Natural killer cell treated with Interleukin-12 subunit alpha and Interleukin-12 subunit beta and Interleukin-15 and Interleukin-18, amount 100 ng/mL, for 72 hours (primary cell): ENCODE measurements around the gene SOX9. TPM values are rescaled to one million over a fixed set of nuclear protein-coding genes. Genes with fewer than 3 reads are reported as not detected.
"Not testable (repeated sequence)": the region's sequence is repeated elsewhere in the genome, so short reads cannot be mapped to it uniquely, and the experiment has no call there.

ENCODE experiments used
- ATAC-seq, 2 donors: fragments of 150-1000 bp; cut with Tn5 transposase in 1 of 2; sonication (Bioruptor Pico), chemical (Tn5 transposase) in 1 of 2; 2 replicates each; pipeline ENCODE4 v1.10.0; 2021
- DNase-seq: peaks from one replicate; pipeline ENCODE4 v3.0.0; 2022; ENCODE audit warnings: low spot score
- H3K27ac Mint-ChIP-seq, 2 donors: 1 replicate in 1 of 2; 2 replicates in 1 of 2; pipeline ENCODE4 v1.8.0; 2022; ENCODE audit warnings: mixed read lengths in 2 of 2, mild to moderate bottlenecking in 1 of 2, moderate library complexity in 1 of 2
- H3K27me3 Mint-ChIP-seq, 2 donors: 1 replicate in 1 of 2; 2 replicates in 1 of 2; pipeline ENCODE4 v1.8.0; 2022; ENCODE audit warnings: mixed read lengths in 2 of 2
- H3K36me3 Mint-ChIP-seq: one replicate; pipeline ENCODE4 v1.8.0; 2022; ENCODE audit warnings: mixed read lengths
- H3K4me1 Mint-ChIP-seq, 2 donors: 1 replicate in 1 of 2; 2 replicates in 1 of 2; pipeline ENCODE4 v1.8.0; 2022; ENCODE audit warnings: low read depth in 2 of 2, mixed read lengths in 2 of 2, mild to moderate bottlenecking in 1 of 2
- H3K4me3 Mint-ChIP-seq: one replicate; pipeline ENCODE4 v1.8.0; 2022; ENCODE audit warnings: mixed read lengths
- H3K9me3 Mint-ChIP-seq: 2 replicates; pipeline ENCODE4 v1.8.0; 2022; ENCODE audit warnings: mixed read lengths
- total RNA-seq, 2 donors: library from RNA; stranded (reverse); gene quantifications; one replicate each; pipeline ENCODE4 v1.2.3, GENCODE V29; 2022

Gene SOX9
- total RNA-seq, 2 donors from 2014 or later = not detected

DNA sequence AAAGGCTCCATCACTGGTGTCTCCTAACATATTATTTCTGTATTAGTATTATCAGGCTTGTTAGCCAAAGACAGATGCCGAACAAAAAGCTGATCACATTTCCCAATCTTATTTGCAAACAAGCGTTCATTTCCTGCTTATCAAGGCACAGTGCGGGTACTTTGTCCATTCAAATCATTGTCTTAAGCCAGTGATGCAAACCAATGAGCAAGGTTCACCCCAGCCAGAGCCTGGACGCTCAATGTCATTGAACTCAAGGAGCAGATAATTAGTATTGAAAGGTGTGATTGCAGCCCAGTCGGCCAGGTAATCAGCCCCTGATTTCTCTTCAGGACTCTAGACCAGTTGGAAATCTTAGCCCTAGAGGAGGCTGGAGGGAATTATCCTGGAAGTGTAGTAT lies 20.4 kb upstream of the SOX9 start:
- Mint-ChIP-seq H3K9me3 (peaks cover 9% of the 10 kb centered on the region), H3K4me1 (no peaks in the 10 kb centered on the region), H3K27ac (no peak overlapping the region), H3K4me3 (no peak overlapping the region), H3K36me3 (no peaks in the 10 kb centered on the region), H3K27me3 (no peaks in the 10 kb centered on the region)
- DNase-seq (no peak), ATAC-seq (no peak)

DNA sequence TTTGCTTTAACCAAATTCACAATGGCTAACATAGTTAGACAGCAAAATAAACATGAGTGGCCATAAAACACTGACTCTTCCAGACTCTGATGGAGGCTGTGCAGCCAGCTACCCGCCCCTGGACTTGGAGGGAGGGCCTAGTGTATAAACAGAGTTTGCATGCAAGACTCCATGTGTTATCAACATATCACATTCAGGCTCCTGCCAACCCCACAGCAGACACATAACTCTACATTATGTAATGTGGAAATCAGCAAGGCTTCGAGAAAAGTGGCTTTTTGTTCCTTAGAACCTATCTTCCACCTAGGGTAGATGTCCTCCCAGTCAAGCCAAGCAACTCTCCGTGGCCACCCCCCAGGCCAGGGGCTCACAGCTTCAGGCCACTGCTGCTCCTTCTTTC lies 19.3 kb upstream of the SOX9 start:
- no peak for DNase-seq
- Mint-ChIP-seq H3K27me3 (peaks cover 0 to 2% of the 10 kb centered on the region in 2 donors), H3K4me1 (no peaks in the 10 kb centered on the region), H3K9me3 (peaks cover 12% of the 10 kb centered on the region), H3K4me3 (no peak overlapping the region), H3K27ac (no peak overlapping the region), H3K36me3 (no peaks in the 10 kb centered on the region)
- no peak for ATAC-seq

DNA sequence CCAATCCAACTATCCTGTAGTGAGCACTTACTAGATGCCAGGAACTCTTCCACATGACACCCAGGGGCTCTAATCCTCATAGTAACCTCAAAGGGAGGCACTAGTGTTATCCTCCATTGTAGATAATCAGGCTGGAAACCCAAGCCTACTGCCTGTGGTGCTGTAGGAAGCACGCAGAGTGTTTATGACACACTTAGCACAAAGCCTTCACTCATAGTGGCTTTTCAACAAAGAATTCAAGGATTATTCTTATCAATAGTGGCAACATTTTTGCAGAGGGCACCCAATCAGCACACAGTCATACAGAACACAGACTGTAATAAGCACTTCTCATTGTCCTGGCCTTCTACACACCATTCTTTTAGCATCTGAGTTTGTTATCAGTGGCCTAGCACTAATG lies 18.5 kb upstream of the SOX9 start:
- peaks cover 8% of the 10 kb centered on the region for H3K9me3 Mint-ChIP-seq
- H3K27me3 Mint-ChIP-seq = peaks cover 0 to 2% of the 10 kb centered on the region in 2 donors
- H3K27ac Mint-ChIP-seq = no peak overlapping the region
- no peaks in the 10 kb centered on the region for H3K36me3 Mint-ChIP-seq
- no peaks in the 10 kb centered on the region for H3K4me1 Mint-ChIP-seq
- DNase-seq (no peak), ATAC-seq (no peak)
- no peak overlapping the region for H3K4me3 Mint-ChIP-seq

DNA sequence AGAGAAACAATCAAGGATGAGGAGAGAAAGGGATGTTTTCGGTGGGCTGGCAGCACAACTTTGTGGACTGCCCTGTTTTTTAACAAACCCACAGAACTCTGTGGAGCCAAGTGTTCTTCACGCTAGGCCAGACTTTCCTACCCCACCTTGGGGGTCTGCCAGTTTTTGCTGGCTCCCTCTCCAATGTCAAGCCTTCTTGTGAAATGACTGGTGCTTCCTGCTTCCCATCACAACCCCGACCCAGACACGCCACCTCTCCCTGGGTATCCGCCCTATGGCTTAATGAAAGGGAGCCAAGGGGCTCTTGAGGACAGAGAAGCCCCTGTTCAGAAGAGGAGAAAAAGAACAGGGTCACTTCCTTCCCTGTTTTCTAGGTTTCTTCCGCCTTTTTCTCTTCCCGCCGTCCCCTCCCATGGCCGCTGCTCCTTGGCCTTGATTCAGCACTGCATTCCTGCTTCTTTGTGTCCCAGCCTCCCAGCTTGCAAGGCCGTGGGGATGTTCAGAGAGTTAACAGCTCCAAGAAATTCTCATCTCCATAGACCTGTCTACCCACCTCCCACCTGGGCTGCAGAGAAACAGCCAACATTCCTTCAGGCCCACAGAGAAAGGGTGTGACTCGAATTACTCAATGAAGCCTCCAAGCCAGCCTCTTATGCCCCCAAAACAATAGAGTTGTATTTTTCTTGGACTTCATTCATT lies 16.5 kb upstream of the SOX9 start:
- ATAC-seq (no peak), DNase-seq (no peak)
- no peaks in the 10 kb centered on the region for H3K4me1 Mint-ChIP-seq
- H3K4me3 Mint-ChIP-seq = no peak overlapping the region
- no peak overlapping the region for H3K27ac Mint-ChIP-seq
- H3K9me3 Mint-ChIP-seq = peaks cover 15% of the 10 kb centered on the region
- no peaks in the 10 kb centered on the region for H3K36me3 Mint-ChIP-seq
- peaks cover 4 to 14% of the 10 kb centered on the region in 2 donors for H3K27me3 Mint-ChIP-seq

DNA sequence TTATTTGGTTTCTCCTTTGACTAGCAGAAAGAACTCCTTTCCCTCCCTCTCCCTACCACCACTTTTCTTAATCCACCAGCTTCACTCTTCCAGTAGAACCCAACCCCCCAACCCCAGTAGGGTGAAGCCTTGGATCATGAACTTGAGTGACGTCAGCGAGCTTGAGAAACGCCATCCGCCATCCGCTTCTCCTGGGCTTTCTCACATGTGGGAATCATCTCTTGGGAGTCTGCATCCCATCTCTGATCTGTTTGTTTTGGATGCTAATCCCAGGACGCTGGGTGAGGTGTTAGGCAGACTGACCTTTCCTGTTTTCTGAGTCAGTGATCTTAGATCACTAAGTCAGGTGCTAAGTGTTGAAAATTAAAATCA lies 16.0 kb upstream of the SOX9 start:
- Mint-ChIP-seq H3K4me1 (no peaks in the 10 kb centered on the region), H3K36me3 (no peaks in the 10 kb centered on the region), H3K27ac (no peak overlapping the region), H3K27me3 (peaks cover 5 to 16% of the 10 kb centered on the region in 2 donors), H3K4me3 (no peak overlapping the region), H3K9me3 (peaks cover 15% of the 10 kb centered on the region)
- ATAC-seq (no peak), DNase-seq (no peak)

DNA sequence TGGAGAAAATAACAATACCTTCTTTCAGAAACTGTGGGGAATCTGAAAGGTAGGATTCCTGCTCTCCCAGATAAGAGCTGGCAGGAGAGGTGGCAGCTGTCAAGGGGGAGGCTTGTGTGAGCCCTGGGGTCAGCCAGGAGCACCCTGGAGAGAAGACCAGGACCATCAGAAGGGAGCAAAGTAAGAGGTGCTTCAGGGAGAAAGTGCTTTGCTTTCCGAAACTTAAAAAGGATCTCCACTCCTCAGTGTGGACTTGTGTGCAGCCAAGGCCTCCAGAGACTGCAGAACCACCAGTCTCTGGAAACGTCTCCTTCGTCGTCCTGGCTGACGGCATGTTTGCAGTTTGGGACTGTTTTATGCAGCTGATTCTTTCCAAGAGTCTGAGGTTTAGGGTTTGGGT lies 13.7 kb upstream of the SOX9 start:
- ATAC-seq (no peak), DNase-seq (no peak)
- H3K4me1 Mint-ChIP-seq = peaks cover 0 to 8% of the 10 kb centered on the region in 2 donors
- peaks cover 18% of the 10 kb centered on the region for H3K9me3 Mint-ChIP-seq
- H3K4me3 Mint-ChIP-seq = no peak overlapping the region
- peaks cover 15 to 27% of the 10 kb centered on the region in 2 donors for H3K27me3 Mint-ChIP-seq
- no peaks in the 10 kb centered on the region for H3K36me3 Mint-ChIP-seq
- H3K27ac Mint-ChIP-seq = no peak overlapping the region

DNA sequence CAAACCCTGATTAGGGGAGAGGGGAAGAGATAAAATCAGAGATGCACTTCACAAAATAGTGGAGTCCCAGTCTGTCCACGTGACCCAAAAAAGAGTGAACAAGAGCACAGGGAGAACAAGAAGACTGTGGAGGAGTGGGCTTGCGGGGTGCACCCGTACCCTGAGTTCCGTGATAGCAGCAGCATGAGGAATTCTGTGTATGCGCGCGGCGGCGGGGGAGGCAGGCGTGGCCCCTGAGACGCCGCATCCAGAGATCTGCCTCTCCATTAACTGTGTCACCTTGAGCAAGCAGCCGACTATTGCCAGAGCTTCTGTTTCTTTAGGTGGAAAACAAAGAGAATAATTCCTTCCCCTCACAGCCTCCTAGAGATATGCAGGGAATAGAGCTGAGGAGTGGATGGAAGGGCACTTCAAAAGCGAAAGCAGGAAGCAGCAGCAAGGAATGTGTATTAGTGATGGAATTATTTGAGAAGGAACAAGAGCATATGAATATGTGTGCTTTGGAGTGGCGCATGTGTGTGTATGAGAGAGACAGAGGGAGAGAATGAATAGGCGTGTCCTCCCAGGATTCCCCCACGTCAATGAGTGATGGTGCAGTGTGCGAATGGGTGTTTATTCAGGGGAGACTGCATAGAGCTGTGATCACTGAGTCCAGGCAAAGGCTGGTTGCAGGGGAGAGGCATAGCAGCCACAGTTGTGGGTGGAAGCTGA lies 10.4 kb upstream of the SOX9 start:
- ATAC-seq = peak in 1 of 2 donors; percentile 33
- Mint-ChIP-seq H3K27me3 (peaks cover 26 to 33% of the 10 kb centered on the region in 2 donors), H3K27ac (no peak overlapping the region), H3K4me3 (no peak overlapping the region), H3K36me3 (no peaks in the 10 kb centered on the region), H3K4me1 (peaks cover 0 to 8% of the 10 kb centered on the region in 2 donors), H3K9me3 (peaks cover 12% of the 10 kb centered on the region)
- no peak for DNase-seq

DNA sequence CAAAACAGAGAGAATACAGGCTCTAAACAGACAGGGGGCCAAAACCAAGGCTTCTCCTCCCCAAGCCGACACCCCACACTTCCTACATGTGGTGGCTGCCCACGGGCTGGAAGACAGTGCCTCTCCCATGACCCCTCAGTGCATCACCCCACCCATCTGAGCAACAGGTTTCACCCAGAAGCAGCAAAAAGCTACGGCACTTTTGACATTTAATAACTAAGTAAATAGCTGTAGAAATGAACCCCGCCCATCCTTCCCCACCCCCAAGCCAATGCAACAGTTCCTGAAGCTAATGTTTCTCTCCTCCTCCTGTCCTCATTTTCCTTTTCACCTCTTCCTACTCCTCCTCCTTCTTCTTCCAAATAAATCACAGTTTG lies 9.9 kb upstream of the SOX9 start:
- ATAC-seq (peak in 1 of 2 donors; percentile 17), DNase-seq (no peak)
- peaks cover 0 to 8% of the 10 kb centered on the region in 2 donors for H3K4me1 Mint-ChIP-seq
- H3K9me3 Mint-ChIP-seq = peaks cover 12% of the 10 kb centered on the region
- no peak overlapping the region for H3K27ac Mint-ChIP-seq
- H3K27me3 Mint-ChIP-seq = peaks cover 28 to 36% of the 10 kb centered on the region in 2 donors
- no peak overlapping the region for H3K4me3 Mint-ChIP-seq
- no peaks in the 10 kb centered on the region for H3K36me3 Mint-ChIP-seq

DNA sequence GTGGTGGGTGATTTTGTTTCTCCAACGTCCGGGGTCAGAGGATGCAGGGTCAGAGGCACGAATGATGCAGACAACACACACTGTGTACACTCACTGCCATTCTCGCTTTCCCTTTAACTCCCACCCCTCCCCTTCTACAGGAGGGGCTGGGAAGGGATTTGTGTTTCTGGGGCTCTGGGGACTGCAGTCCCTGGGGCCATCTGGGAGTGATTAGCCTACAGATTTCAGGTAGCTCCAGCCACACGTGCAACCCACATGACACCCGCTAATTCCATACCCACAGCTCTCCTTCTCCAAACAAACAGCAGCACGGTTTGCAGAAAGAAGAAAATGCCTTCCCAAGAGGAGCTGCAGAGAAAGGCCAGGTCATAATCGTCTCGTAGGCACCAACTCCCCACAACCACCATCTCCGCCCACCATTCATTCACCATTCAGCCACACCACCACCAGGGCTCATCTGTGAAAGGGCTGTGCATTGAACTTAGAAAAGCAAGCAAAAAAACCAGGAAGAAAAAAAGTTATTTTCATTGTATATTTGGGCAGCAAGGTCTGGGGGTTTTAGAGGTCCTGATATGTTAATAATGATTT lies 9.4 kb upstream of the SOX9 start:
- DNase-seq = no peak
- peaks cover 0 to 8% of the 10 kb centered on the region in 2 donors for H3K4me1 Mint-ChIP-seq
- peaks cover 32 to 36% of the 10 kb centered on the region in 2 donors for H3K27me3 Mint-ChIP-seq
- ATAC-seq = no peak
- no peaks in the 10 kb centered on the region for H3K36me3 Mint-ChIP-seq
- H3K9me3 Mint-ChIP-seq = peaks cover 11% of the 10 kb centered on the region
- H3K27ac Mint-ChIP-seq = no peak overlapping the region
- no peak overlapping the region for H3K4me3 Mint-ChIP-seq

DNA sequence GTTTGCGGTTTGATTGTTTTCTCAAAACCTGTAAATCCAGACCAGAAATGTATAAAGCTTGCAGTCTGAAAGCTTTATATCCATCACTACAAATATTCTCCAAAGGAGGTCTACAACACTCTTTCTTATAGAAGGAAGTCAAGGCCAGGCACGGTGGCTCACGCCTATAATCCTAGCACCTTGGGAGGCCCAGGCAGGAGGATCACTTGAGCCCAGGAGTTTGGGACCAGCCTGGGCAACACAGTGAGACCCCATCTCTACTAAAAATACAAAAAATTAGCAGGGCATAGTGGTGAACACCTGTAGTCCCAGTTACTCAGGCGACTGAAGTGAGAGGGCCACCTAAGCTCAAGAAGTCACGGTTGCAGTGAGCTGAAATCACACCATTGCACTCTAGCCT lies 8.9 kb upstream of the SOX9 start:
- not testable (repeated sequence) for ATAC-seq, H3K4me3 Mint-ChIP-seq, DNase-seq, H3K9me3 Mint-ChIP-seq, H3K4me1 Mint-ChIP-seq, H3K36me3 Mint-ChIP-seq, H3K27ac Mint-ChIP-seq
- H3K27me3 Mint-ChIP-seq = peaks cover 35 to 36% of the 10 kb centered on the region in 2 donors

DNA sequence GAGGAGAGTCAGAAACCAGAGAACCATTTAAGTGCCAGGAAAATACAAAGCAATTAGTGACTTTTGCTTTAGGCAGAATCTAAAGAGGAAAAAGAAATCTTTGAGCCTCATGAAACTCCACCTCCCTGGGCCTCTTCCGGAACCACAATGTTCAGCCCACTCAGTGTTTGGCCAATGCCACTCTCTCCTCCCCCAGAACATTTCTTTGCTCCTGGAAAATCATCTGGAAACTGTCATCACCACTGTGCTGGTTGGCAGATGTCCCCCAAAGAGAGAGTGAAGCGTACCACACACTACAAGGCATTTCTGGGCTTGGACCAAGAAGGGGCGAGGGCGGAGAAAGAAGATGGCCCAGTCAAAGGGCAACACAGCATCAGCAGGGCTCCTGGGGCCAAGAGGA lies 7.1 kb upstream of the SOX9 start:
- no peaks in the 10 kb centered on the region for H3K36me3 Mint-ChIP-seq
- DNase-seq (no peak), ATAC-seq (no peak)
- peaks cover 6% of the 10 kb centered on the region for H3K9me3 Mint-ChIP-seq
- peaks cover 0 to 8% of the 10 kb centered on the region in 2 donors for H3K4me1 Mint-ChIP-seq
- H3K27ac Mint-ChIP-seq = no peak overlapping the region
- H3K4me3 Mint-ChIP-seq = no peak overlapping the region
- peaks cover 35 to 44% of the 10 kb centered on the region in 2 donors for H3K27me3 Mint-ChIP-seq

DNA sequence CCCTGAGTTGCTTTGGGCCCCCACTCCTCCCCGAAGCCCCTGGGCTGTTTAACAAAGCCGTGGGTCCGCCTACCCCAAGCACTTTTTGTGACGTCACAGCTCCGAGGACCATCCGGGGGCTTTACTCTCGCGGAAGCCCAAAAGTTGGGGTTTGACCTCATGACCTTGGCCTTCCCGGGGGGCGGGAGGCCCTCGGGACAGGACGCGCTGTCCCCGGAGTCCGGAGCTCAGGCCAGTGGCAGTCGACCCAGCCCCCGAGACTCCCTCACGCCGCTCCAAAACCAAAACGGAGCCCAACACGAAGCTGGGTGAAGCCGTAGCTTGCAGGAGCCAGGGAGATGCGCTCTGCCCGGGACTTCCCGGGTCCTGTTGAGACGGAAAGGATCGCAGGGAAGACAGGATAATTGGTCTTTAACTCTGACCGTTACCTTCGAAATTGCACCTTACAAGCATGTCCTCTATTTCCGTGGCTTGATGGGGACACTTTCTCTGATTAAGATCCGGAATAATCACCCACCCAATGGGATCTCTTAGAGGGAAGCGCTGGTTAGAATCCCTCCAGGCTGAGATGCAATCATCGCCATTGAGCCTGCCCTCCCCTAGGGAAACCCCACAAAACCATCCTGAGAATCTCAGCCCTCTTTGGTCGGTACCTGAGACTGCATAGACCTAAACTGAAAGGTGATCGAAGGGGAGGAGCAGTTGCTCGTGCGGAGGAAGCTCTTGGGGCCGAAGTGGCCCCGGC lies 4.9 kb upstream of the SOX9 start:
- no peak for ATAC-seq
- no peak overlapping the region for H3K4me3 Mint-ChIP-seq
- H3K4me1 Mint-ChIP-seq = no peaks in the 10 kb centered on the region
- H3K9me3 Mint-ChIP-seq = no peaks in the 10 kb centered on the region
- no peak for DNase-seq
- no peak overlapping the region for H3K27ac Mint-ChIP-seq
- peaks cover 34 to 47% of the 10 kb centered on the region in 2 donors for H3K27me3 Mint-ChIP-seq
- no peaks in the 10 kb centered on the region for H3K36me3 Mint-ChIP-seq

DNA sequence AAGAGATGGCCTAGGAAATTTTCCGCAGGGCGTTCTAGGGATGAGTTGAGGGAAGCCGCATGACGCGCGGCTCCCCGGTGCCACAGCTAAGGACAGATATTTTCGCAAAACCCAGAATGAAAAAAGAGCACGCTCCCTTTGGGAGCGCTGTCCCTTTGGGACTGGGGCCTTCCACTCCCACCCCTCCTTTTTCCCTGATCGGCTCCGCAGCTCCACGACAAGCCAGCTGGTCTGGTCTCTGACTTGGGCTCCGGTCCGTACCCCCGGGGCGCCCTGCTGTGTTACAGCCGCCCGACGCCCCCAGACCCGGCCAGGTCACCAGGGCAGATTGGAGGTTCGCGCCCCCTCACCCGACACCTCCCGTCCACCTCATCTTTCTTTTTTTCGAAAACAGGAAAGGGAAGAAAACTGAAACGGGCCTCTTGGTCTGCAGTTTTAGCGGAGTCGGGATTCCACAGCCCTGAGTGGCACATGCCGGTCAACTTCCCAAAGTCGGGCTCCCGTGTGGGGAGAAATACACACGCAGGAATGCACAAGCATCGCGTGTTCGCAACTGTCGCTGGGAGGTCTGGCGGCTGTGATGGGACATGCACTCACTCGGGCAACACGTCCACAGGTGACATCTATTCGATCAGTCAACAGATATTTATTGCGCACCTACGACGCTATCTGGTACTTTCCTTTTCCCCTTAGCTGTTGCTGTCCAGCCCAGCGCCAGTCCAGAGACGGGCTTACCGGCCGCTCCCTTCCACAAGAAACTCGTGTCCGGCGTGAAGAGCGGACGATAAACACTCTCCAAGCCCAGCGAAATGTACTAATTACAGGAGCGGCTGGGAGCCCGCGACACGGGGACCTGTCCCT lies 3.9 kb upstream of the SOX9 start:
- H3K4me1 Mint-ChIP-seq = no peaks in the 10 kb centered on the region
- ATAC-seq (no peak), DNase-seq (no peak)
- no peaks in the 10 kb centered on the region for H3K9me3 Mint-ChIP-seq
- H3K27ac Mint-ChIP-seq = no peak overlapping the region
- no peak overlapping the region for H3K4me3 Mint-ChIP-seq
- H3K27me3 Mint-ChIP-seq = peaks cover 34 to 47% of the 10 kb centered on the region in 2 donors
- H3K36me3 Mint-ChIP-seq = no peaks in the 10 kb centered on the region
